IPS DF 4.7 (cell line): ENCODE measurements around the gene STAG2.
A peak's percentile ranks its signal among the peaks of the same experiment; 100 is the strongest.
"Not testable (repeated sequence)": the region's sequence is repeated elsewhere in the genome, so short reads cannot be mapped to it uniquely, and the experiment has no call there.

Experiments used
- DNase-seq: peaks from one replicate; pipeline ENCODE4 v3.0.0-alpha.2; 2013; ENCODE audit warnings: low spot score; ENCODE audit errors: extremely low read depth

Gene STAG2

GRCh38 chrX:123961268-123962005 is at the start of gene STAG2:
TSS of gene STAG2 (plus strand) at chrX:123961706. CDS start at chrX:124022628, 60,922 bp downstream.
- DNase-seq = no peak

GRCh38 chrX:123917069-123917468 is 44.4 kb upstream of the STAG2 start:
- no peak for DNase-seq

- no peak for DNase-seq
Observed at GRCh38 chrX:123918106-123918721, 43.3 kb upstream of the STAG2 start.

GRCh38 chrX:123920105-123920785 is 41.3 kb upstream of the STAG2 start:
- DNase-seq = no peak

GRCh38 chrX:123923211-123923610 is 38.3 kb upstream of the STAG2 start:
- DNase-seq = no peak

GRCh38 chrX:123924186-123924585 is 37.3 kb upstream of the STAG2 start:
- peak; percentile 62 for DNase-seq

- no peak for DNase-seq
Observed at GRCh38 chrX:123927845-123928244, 33.7 kb upstream of the STAG2 start.

- not testable (repeated sequence) for DNase-seq
Observed at GRCh38 chrX:123932055-123932454, 29.5 kb upstream of the STAG2 start.

GRCh38 chrX:123943074-123943473 is 18.4 kb upstream of the STAG2 start:
- DNase-seq = no peak

- DNase-seq = no peak
Observed at GRCh38 chrX:123943488-123943887, 18.0 kb upstream of the STAG2 start.

GRCh38 chrX:123949846-123950245 is 11.7 kb upstream of the STAG2 start:
- no peak for DNase-seq

GRCh38 chrX:123959281-123960063 is 2.0 kb upstream of the STAG2 start:
- DNase-seq = no peak

- DNase-seq = no peak
Observed at GRCh38 chrX:123960956-123961267, 594 bp upstream of the STAG2 start.

- DNase-seq = no peak
Observed at GRCh38 chrX:123962006-123962467, 531 bp downstream of the STAG2 start.

GRCh38 chrX:123962794-123963373 is 1.4 kb downstream of the STAG2 start:
- no peak for DNase-seq

GRCh38 chrX:123964156-123964834 is 2.8 kb downstream of the STAG2 start:
- DNase-seq = no peak

- DNase-seq = no peak
Observed at GRCh38 chrX:123965712-123966111, 4.2 kb downstream of the STAG2 start.

GRCh38 chrX:123967497-123967896 is 6.0 kb downstream of the STAG2 start:
- DNase-seq = no peak

GRCh38 chrX:123968383-123969050 is 7.0 kb downstream of the STAG2 start:
- no peak for DNase-seq

- DNase-seq = no peak
Observed at GRCh38 chrX:123971982-123972381, 10.5 kb downstream of the STAG2 start.
